HCT116 (cell line): ENCODE results near the gene RNF145. TPM values are rescaled to one million over a fixed set of nuclear protein-coding genes. Genes with fewer than 3 reads are reported as not detected.

ENCODE experiments used
- ATAC-seq: fragments of 200-7000 bp; cut with Tn5 transposase; 2 replicates; pipeline ENCODE4 v1.9.1; 2020; ENCODE audit warnings: mild to moderate bottlenecking, moderate library complexity
- BruUV-seq: library from RNA; stranded (reverse); fragments of 400-500 nt; replicated peaks from 2 replicates; lab custom pipeline; 2021; lab: Mats Ljungman, UMichigan
- CTCF ChIA-PET: fragments of 300-600 bp; sonication (Branson Sonifier 250); formaldehyde crosslinking; loops from one replicate; lab custom pipeline; 2021; ENCODE audit warnings: antibody characterized with exemption; lab: Charles Lee
- POLR2A ChIA-PET: fragments of 300-600, 350-600 bp; sonication (Branson Sonifier 250); formaldehyde crosslinking; loops from one replicate; lab custom pipeline; 2021; ENCODE audit warnings: antibody characterized with exemption; lab: Charles Lee
- RAD21 ChIA-PET, 2 experiments: fragments of 300-600 bp; sonication (Branson Sonifier 250); formaldehyde crosslinking; loops; one replicate each; lab custom pipeline; 2023; ENCODE audit warnings: low total read pairs in 2 of 2; ENCODE audit not compliant: uncharacterized antibody in 2 of 2, unreplicated experiment in 2 of 2, low non-redundant PET in 1 of 2; lab: Charles Lee
- DNase-seq: peaks from one replicate; pipeline ENCODE4 v3.0.0-alpha.2; 2010; ENCODE audit warnings: low read depth, low spot score
- H2AFZ ChIP-seq: fragments of 200-600 bp; shearing (Covaris generic), sonication (generic); 2 replicates; pipeline ENCODE4 v1.6.1; 2017; ENCODE audit warnings: low read depth, mixed run types, mixed read lengths, antibody characterized with exemption, low read length; ENCODE audit not compliant: poor library complexity, severe bottlenecking
- H3K27ac ChIP-seq: 2 replicates; pipeline ENCODE4 v1.5.1; 2012; ENCODE audit warnings: low read depth, low read length
- H3K27me3 ChIP-seq: fragments of 200-600 bp; sonication (generic); 2 replicates; pipeline ENCODE4 v1.6.1; 2016; ENCODE audit warnings: mixed run types, low read length, mixed read lengths; ENCODE audit not compliant: insufficient read depth
- H3K36me3 ChIP-seq, 2 experiments: fragments of 200-500 bp in 1 of 2; fragments of 200-600 bp in 1 of 2; sonication (Bioruptor generic) in 1 of 2; sonication (generic) in 1 of 2; 2 replicates each; pipeline versions ENCODE4 v1.5.1 to v1.6.1; 2014 to 2016; ENCODE audit warnings: low read length in 2 of 2, inconsistent platforms in 1 of 2, mixed read lengths in 1 of 2, mixed run types in 1 of 2; ENCODE audit not compliant: insufficient read depth in 2 of 2, control insufficient read depth in 1 of 2
- H3K4me1 ChIP-seq, 2 experiments: fragments of 200-600 bp in 1 of 2; sonication (generic) in 1 of 2; 2 replicates each; pipeline versions ENCODE4 v1.5.1 to v1.6.1; 2012 to 2017; ENCODE audit warnings: low read length in 2 of 2, inconsistent platforms in 1 of 2, mild to moderate bottlenecking in 1 of 2, mixed read lengths in 1 of 2, mixed run types in 1 of 2, moderate library complexity in 1 of 2; ENCODE audit not compliant: insufficient read depth in 2 of 2, control insufficient read depth in 1 of 2
- H3K4me2 ChIP-seq: fragments of 200-600 bp; sonication (generic); 2 replicates; pipeline ENCODE4 v1.6.1; 2017; ENCODE audit warnings: mixed run types, low read length, mixed read lengths
- H3K4me3 ChIP-seq, 2 experiments: fragments of 200-600 bp in 1 of 2; sonication (generic) in 1 of 2; replicated peaks in 1 of 2; 2 replicates each; pipeline ENCODE4 v1.5.1; 2011 to 2016; ENCODE audit warnings: low read length in 2 of 2, control low read depth in 1 of 2, low read depth in 1 of 2, mild to moderate bottlenecking in 1 of 2, mixed read lengths in 1 of 2, mixed run types in 1 of 2
- H3K79me2 ChIP-seq: fragments of 200-600 bp; sonication (generic); 2 replicates; pipeline ENCODE4 v1.6.1; 2017; ENCODE audit warnings: mild to moderate bottlenecking, mixed run types, low read length, moderate library complexity, mixed read lengths; ENCODE audit not compliant: insufficient read depth
- H3K9ac ChIP-seq: fragments of 200-600 bp; sonication (generic); 2 replicates; pipeline ENCODE4 v1.6.1; 2016; ENCODE audit warnings: low read length, mixed read lengths
- H3K9me2 ChIP-seq: fragments of 200-600 bp; sonication (generic), shearing (Covaris generic); 2 replicates; pipeline ENCODE4 v1.6.1; 2017; ENCODE audit warnings: mixed run types, mild to moderate bottlenecking, moderate library complexity; ENCODE audit not compliant: insufficient read depth
- H3K9me3 ChIP-seq, 2 experiments: fragments of 200-500 bp in 1 of 2; fragments of 200-600 bp in 1 of 2; sonication (Bioruptor generic) in 1 of 2; sonication (generic) in 1 of 2; 2 replicates each; pipeline ENCODE4 v1.6.1; 2014 to 2017; ENCODE audit warnings: low read length in 2 of 2, mixed read lengths in 2 of 2, inconsistent platforms in 1 of 2, low read depth in 1 of 2, mild to moderate bottlenecking in 1 of 2, mixed run types in 1 of 2, moderate library complexity in 1 of 2; ENCODE audit not compliant: control insufficient read depth in 1 of 2, insufficient read depth in 1 of 2
- H4K20me1 ChIP-seq: fragments of 200-600 bp; sonication (generic), shearing (Covaris generic); 2 replicates; pipeline ENCODE4 v1.6.1; 2017; ENCODE audit warnings: mixed run types, mild to moderate bottlenecking, moderate library complexity; ENCODE audit not compliant: insufficient read depth
- ATF3 ChIP-seq: IDR thresholded peaks from 2 replicates; pipeline ENCODE4 v1.6.1; 2012
- CBX3 ChIP-seq: IDR thresholded peaks from 2 replicates; pipeline ENCODE4 v1.6.1; 2012; ENCODE audit warnings: low read depth
- CEBPB ChIP-seq: IDR thresholded peaks from 2 replicates; pipeline ENCODE4 v1.6.1; 2012; ENCODE audit warnings: low read depth
- CTCF ChIP-seq, 3 experiments: fragments of 200-600 bp in 1 of 3; sonication (generic) in 1 of 3; IDR thresholded peaks in 2 of 3; conservative IDR thresholded peaks in 1 of 3; 2 replicates each; pipeline ENCODE4 v1.5.1; 2012 to 2017; ENCODE audit warnings: low read depth in 2 of 3, low read length in 2 of 3, antibody characterized with exemption in 1 of 3, borderline replicate concordance in 1 of 3, control low read depth in 1 of 3, mild to moderate bottlenecking in 1 of 3, mixed read lengths in 1 of 3, mixed run types in 1 of 3, moderate library complexity in 1 of 3; ENCODE audit not compliant: insufficient read depth in 1 of 3
- EGR1 ChIP-seq: IDR thresholded peaks from 2 replicates; pipeline ENCODE4 v1.6.1; 2012; ENCODE audit warnings: low read depth
- ELF1 ChIP-seq: IDR thresholded peaks from 2 replicates; pipeline ENCODE4 v1.6.1; 2012; ENCODE audit warnings: low read depth, borderline replicate concordance
- EZH2 ChIP-seq: fragments of 200-600 bp; sonication (generic); IDR thresholded peaks from 2 replicates; pipeline ENCODE4 v1.6.1; 2017; ENCODE audit warnings: antibody characterized with exemption, mixed run types
- FOSL1 ChIP-seq: IDR thresholded peaks from 2 replicates; pipeline ENCODE4 v1.6.1; 2012; ENCODE audit warnings: low read depth
- POLR2AphosphoS5 ChIP-seq: IDR thresholded peaks from 2 replicates; pipeline ENCODE4 v1.6.1; 2011; ENCODE audit warnings: mild to moderate bottlenecking, low read depth, low read length, moderate library complexity
- RAD21 ChIP-seq: IDR thresholded peaks from 2 replicates; pipeline ENCODE4 v1.6.1; 2012; ENCODE audit warnings: low read depth, mild to moderate bottlenecking
- SIN3A ChIP-seq: IDR thresholded peaks from 2 replicates; pipeline ENCODE4 v1.6.1; 2012; ENCODE audit warnings: low read depth
- SP1 ChIP-seq: IDR thresholded peaks from 2 replicates; pipeline ENCODE4 v1.6.1; 2012; ENCODE audit warnings: low read depth
- SRF ChIP-seq: IDR thresholded peaks from 2 replicates; pipeline ENCODE4 v1.6.1; 2012; ENCODE audit warnings: low read depth
- YY1 ChIP-seq: IDR thresholded peaks from 2 replicates; pipeline ENCODE4 v1.6.1; 2011; ENCODE audit warnings: low read length, low read depth, moderate library complexity, mild to moderate bottlenecking; ENCODE audit not compliant: insufficient replicate concordance; ENCODE audit errors: extremely low read depth
- ZFX ChIP-seq: fragments of 450-650 bp; IDR thresholded peaks from 2 replicates; pipeline ENCODE4 v1.6.1; 2017
- ZNF274 ChIP-seq: fragments of 200-500 bp; sonication (Bioruptor generic); IDR thresholded peaks from 2 replicates; pipeline ENCODE4 v1.6.1; 2014; ENCODE audit warnings: mild to moderate bottlenecking, low read depth, low read length, inconsistent platforms
- intact Hi-C: fragments of 100-400 bp; cut with micrococcal nuclease; formaldehyde crosslinking; loops from 2 replicates; pipeline ENCODE4 v1.10.0; 2022
- total RNA-seq: library from RNA; stranded (reverse); gene quantifications from one replicate; pipeline ENCODE4 v1.2.1, GENCODE V29; 2021; ENCODE audit not compliant: unreplicated experiment

The RNF145 gene
- total RNA-seq, 1 experiment from 2014 or later, result 60.6 TPM

- H3K9ac ChIP-seq, result no peak overlapping the region
- CTCF ChIA-PET, result no interaction called here
- H3K9me3 ChIP-seq, result no peaks in the 10 kb centered on the region
- no peak for TF ChIP-seq EZH2
- no peak for TF ChIP-seq SP1
- TF ChIP-seq ELF1, result no peak
- TF ChIP-seq SIN3A, result no peak
- TF ChIP-seq EGR1, result no peak
- no peak for TF ChIP-seq SRF
- no peak for TF ChIP-seq CTCF (IDR thresholded peaks at IDR 0.05 in 2 of 3, conservative IDR thresholded peaks at IDR 0.05 in 1 of 3; ENCODE audit: borderline replicate concordance in 1 of 3, insufficient read depth in 1 of 3, low read depth in 2 of 3, low read length in 2 of 3)
- no peak for TF ChIP-seq ZNF274
- no peak for TF ChIP-seq ZFX
- no peak for TF ChIP-seq RAD21
- no peak for TF ChIP-seq POLR2AphosphoS5
- TF ChIP-seq ATF3, result no peak
- TF ChIP-seq YY1, result no peak
- no peak for TF ChIP-seq CBX3
- TF ChIP-seq FOSL1, result no peak
- no peak for TF ChIP-seq CEBPB
- TF ChIP-seq, all 23 proteins: peak for 0
- ChIA-PET POLR2A (no interaction called here), RAD21 (no interaction called here)
- no peaks in the 10 kb centered on the region for H4K20me1 ChIP-seq
- no peak overlapping the region for H3K4me3 ChIP-seq
- ATAC-seq (no peak), DNase-seq (no peak)
- H3K27ac ChIP-seq, result no peak overlapping the region
- H2AFZ ChIP-seq, result no peak overlapping the region
- H3K9me2 ChIP-seq, result no peaks in the 10 kb centered on the region
- H3K36me3 ChIP-seq, result peaks cover 0 to 6% of the 10 kb centered on the region in 2 experiments; a peak in 2 of 4 replicates
- no peaks in the 10 kb centered on the region for H3K27me3 ChIP-seq
- intact Hi-C loops, result no loop called here
- 0 out of 2 replicates have a peak, but pooled peaks cover 5% of the 10 kb centered on the region for H3K79me2 ChIP-seq
- H3K4me2 ChIP-seq, result no peak overlapping the region
- BruUV-seq, result no TSS peak
- no peaks in the 10 kb centered on the region for H3K4me1 ChIP-seq
These were observed 39.3 kb downstream of the RNF145 start for GRCh38 chr5:159170021-159170420.
